CD4-positive, alpha-beta memory T cell (primary cell): ENCODE data around the gene ZIK1. TPM values are rescaled to one million over a fixed set of nuclear protein-coding genes. Genes with fewer than 3 reads are reported as not detected.
A peak's percentile ranks its signal among the peaks of the same experiment; 100 is the strongest.

Experiments used
- CTCF ChIA-PET: fragments of 350-600 bp; sonication (Branson Sonifier 250); formaldehyde crosslinking; loops from one replicate; lab custom pipeline; 2021; ENCODE audit warnings: inconsistent platforms; ENCODE audit not compliant: partially characterized antibody; lab: Charles Lee
- POLR2A ChIA-PET: fragments of 350-600 bp; sonication (Branson Sonifier 250); formaldehyde crosslinking; loops from one replicate; lab custom pipeline; 2021; ENCODE audit not compliant: partially characterized antibody; lab: Charles Lee
- DNase-seq, 5 donors: peaks; one replicate each; pipeline versions ENCODE4 v3.0.0 to v3.0.0-alpha.2; 2020 to 2022; ENCODE audit warnings: mixed read lengths in 1 of 5
- H3K27ac ChIP-seq: one replicate; pipeline ENCODE4 v1.7.0; 2013; ENCODE audit warnings: low read depth, low read length
- H3K27me3 ChIP-seq: 2 replicates; pipeline ENCODE4 v1.7.0; 2013; ENCODE audit warnings: mild to moderate bottlenecking, low read length, moderate library complexity; ENCODE audit not compliant: insufficient read depth
- H3K36me3 ChIP-seq: 2 replicates; pipeline ENCODE4 v1.7.0; 2013; ENCODE audit warnings: mild to moderate bottlenecking, low read length, moderate library complexity; ENCODE audit not compliant: insufficient read depth
- H3K4me1 ChIP-seq: 2 replicates; pipeline ENCODE4 v1.7.0; 2013; ENCODE audit warnings: mild to moderate bottlenecking, low read length, moderate library complexity; ENCODE audit not compliant: insufficient read depth
- H3K4me3 ChIP-seq, 2 donors: one replicate each; pipeline ENCODE4 v1.7.0; 2013; ENCODE audit warnings: low read length in 2 of 2, mild to moderate bottlenecking in 1 of 2
- H3K9me3 ChIP-seq, 2 donors: one replicate each; pipeline ENCODE4 v1.7.0; 2013; ENCODE audit warnings: low read length in 2 of 2, control low read depth in 1 of 2; ENCODE audit not compliant: control insufficient read depth in 1 of 2
- H3K27ac Mint-ChIP-seq, 7 donors: one replicate each; pipeline ENCODE4 v1.8.0; 2020 to 2021; ENCODE audit warnings: mixed read lengths in 7 of 7, mild to moderate bottlenecking in 6 of 7, inconsistent platforms in 3 of 7, moderate library complexity in 3 of 7
- H3K27me3 Mint-ChIP-seq, 2 donors: one replicate each; pipeline ENCODE4 v1.8.0; 2020 to 2021; ENCODE audit warnings: mixed read lengths in 2 of 2
- H3K36me3 Mint-ChIP-seq, 2 donors: one replicate each; pipeline ENCODE4 v1.8.0; 2020 to 2021; ENCODE audit warnings: mixed read lengths in 2 of 2, inconsistent platforms in 1 of 2, mild to moderate bottlenecking in 1 of 2
- H3K4me1 Mint-ChIP-seq, 4 donors: one replicate each; pipeline ENCODE4 v1.8.0; 2020 to 2021; ENCODE audit warnings: mixed read lengths in 4 of 4, mild to moderate bottlenecking in 1 of 4
- H3K4me3 Mint-ChIP-seq, 8 donors: one replicate each; pipeline ENCODE4 v1.8.0; 2020 to 2021; ENCODE audit warnings: mixed read lengths in 8 of 8, mild to moderate bottlenecking in 7 of 8, moderate library complexity in 6 of 8, inconsistent platforms in 3 of 8
- H3K9me3 Mint-ChIP-seq, 8 donors: one replicate each; pipeline ENCODE4 v1.8.0; 2020 to 2021; ENCODE audit warnings: mixed read lengths in 8 of 8, mild to moderate bottlenecking in 5 of 8, inconsistent platforms in 3 of 8, moderate library complexity in 1 of 8
- intact Hi-C: fragments of 100-400 bp; cut with micrococcal nuclease; formaldehyde crosslinking; loops from one replicate; pipeline ENCODE4 v1.15.1; 2023
- polyA plus RNA-seq, 2 donors: library from polyadenylated mRNA; unstranded; fragments of 300-500 nt; fragmentation: Illumina TruSeq; gene quantifications; one replicate each; pipeline ENCODE4 v1.2.3, GENCODE V29; 2021
- total RNA-seq, 2 experiments: library from RNA; stranded (reverse); gene quantifications; one replicate each; pipeline ENCODE4 v1.2.3, GENCODE V29; 2021

The ZIK1 gene
- total and polyA plus RNA-seq, 4 experiments from 2014 or later, result 6.9 to 11.3 (median 9.7) TPM

DNA sequence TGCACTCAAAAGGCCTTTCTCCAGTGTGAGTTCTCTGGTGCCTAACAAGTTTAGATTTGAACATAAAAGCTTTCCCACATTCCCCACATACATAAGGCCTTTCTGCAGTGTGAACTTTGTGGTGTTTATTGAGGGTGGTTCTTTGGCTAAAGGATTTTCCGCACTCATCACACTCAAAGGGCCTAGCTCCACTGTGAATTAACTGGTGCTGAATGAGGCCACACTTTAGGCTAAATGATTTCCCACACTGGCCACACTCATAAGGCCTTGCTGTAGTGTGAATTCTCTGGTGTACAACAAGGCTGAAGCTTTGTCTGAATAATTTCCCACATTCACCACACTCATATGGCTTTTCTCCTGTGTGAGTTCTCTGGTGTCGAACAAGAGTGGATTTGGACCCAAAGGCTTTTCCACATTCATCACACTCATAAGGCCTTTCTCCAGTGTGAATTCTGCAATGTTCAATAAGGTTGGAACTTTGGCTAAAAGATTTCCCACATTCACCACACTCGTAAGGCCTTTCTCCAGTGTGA lies 11.5 kb upstream of the ZIK1 start:
- CTCF ChIA-PET, result no interaction called here
- POLR2A ChIA-PET, result no interaction called here
- Mint-ChIP-seq H3K27me3 (no peaks in the 10 kb centered on the region), H3K9me3 (peaks cover 7 to 94% (median 92%) of the 10 kb centered on the region in 8 donors), H3K4me3 (no peak overlapping the region), H3K27ac (no peak overlapping the region), H3K4me1 (peaks cover 4 to 11% (median 8%) of the 10 kb centered on the region in 4 donors), H3K36me3 (peaks cover 56 to 73% of the 10 kb centered on the region in 2 donors)
- H3K36me3 ChIP-seq, result peaks cover 39% of the 10 kb centered on the region
- H3K27ac ChIP-seq, result no peak overlapping the region
- no peaks in the 10 kb centered on the region for H3K27me3 ChIP-seq
- H3K4me3 ChIP-seq, result no peak overlapping the region
- H3K9me3 ChIP-seq, result peaks cover 2 to 84% of the 10 kb centered on the region in 2 donors
- DNase-seq, result no peak
- intact Hi-C loops, result no loop called here
- H3K4me1 ChIP-seq, result peaks cover 2% of the 10 kb centered on the region

DNA sequence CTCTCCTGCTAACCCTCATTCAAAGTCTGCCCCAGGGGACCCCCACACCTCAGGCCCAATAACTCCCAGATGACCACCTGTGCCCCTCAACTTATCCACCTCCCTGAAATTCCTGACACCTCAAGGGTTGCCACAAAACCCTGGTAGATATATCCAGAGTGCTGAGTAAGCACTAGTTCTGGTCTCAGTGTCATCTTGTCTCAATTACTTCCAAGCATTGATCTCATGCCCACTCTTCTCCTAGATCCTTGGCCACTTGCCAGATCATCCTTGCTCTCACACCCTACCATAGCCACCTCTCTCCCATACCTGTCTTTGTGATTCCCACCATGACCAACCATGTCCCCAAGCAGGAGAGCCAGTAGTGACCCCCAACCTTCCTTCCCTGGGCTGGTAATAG lies 7.3 kb upstream of the ZIK1 start:
- CTCF ChIA-PET, result no interaction called here
- Mint-ChIP-seq H3K27ac (peak overlapping the region in 2 of 7 donors; percentile 37 to 47), H3K36me3 (peaks cover 65 to 66% of the 10 kb centered on the region in 2 donors), H3K4me1 (peaks cover 17 to 34% (median 19%) of the 10 kb centered on the region in 4 donors), H3K27me3 (no peaks in the 10 kb centered on the region), H3K4me3 (peak overlapping the region in 6 of 8 donors; percentile 29 to 67 (median 57)), H3K9me3 (peaks cover 7 to 78% (median 71%) of the 10 kb centered on the region in 8 donors)
- POLR2A ChIA-PET, result interaction anchor here (0.6 to 1.0 kb wide), 2 partner anchors 170 to 405 kb away, joined by 3 read pairs; partner anchors contain the start of gene ZNF776
- Histone ChIP-seq H3K4me3 (no peak overlapping the region), H3K36me3 (peaks cover 39% of the 10 kb centered on the region), H3K4me1 (peaks cover 17% of the 10 kb centered on the region), H3K27ac (no peak overlapping the region), H3K9me3 (peaks cover 0 to 50% of the 10 kb centered on the region in 2 donors), H3K27me3 (no peaks in the 10 kb centered on the region)
- intact Hi-C loops, result no loop called here
- DNase-seq, result no peak

- POLR2A ChIA-PET, result interaction anchor here (0.6 to 1.3 kb wide), 10 partner anchors 12 to 604 kb away, joined by 3 to 7 read pairs (median 4); partner anchors contain the start of genes ZNF134, ZNF274, ZNF329 and ZNF548
- Histone ChIP-seq H3K36me3 (peaks cover 27% of the 10 kb centered on the region), H3K9me3 (peaks cover 0 to 30% of the 10 kb centered on the region in 2 donors), H3K27me3 (no peaks in the 10 kb centered on the region), H3K4me1 (peaks cover 24% of the 10 kb centered on the region), H3K27ac (peak within 1 kb of the TSS; percentile 68), H3K4me3 (peak within 1 kb of the TSS; percentile 53 to 73)
- H3K27ac Mint-ChIP-seq, result peak within 1 kb of the TSS; percentile 78 to 92 (median 86)
- peaks cover 17 to 36% (median 20%) of the 10 kb centered on the region in 4 donors for H3K4me1 Mint-ChIP-seq
- DNase-seq, result peak; percentile 94 to 98 (median 97)
- peaks cover 49% of the 10 kb centered on the region in 2 donors for H3K36me3 Mint-ChIP-seq
- H3K27me3 Mint-ChIP-seq, result no peaks in the 10 kb centered on the region
- CTCF ChIA-PET, result no interaction called here
- peak within 1 kb of the TSS; percentile 84 to 88 (median 88) for H3K4me3 Mint-ChIP-seq
- intact Hi-C loops, result loop anchor here (1.0 to 2.0 kb wide), 11 partner anchors 19 to 576 kb away; partner anchors contain the start of genes TRAPPC2B, ZNF134, ZNF211 and ZNF417
- peaks cover 7 to 65% (median 60%) of the 10 kb centered on the region in 8 donors for H3K9me3 Mint-ChIP-seq
Measured at GRCh38 chr19:57578487-57579205, 5.3 kb upstream of the ZIK1 start, which contains the start of gene ZNF416. ZNF416 (minus strand) TSS chr19:57578911; CDS start chr19:57578704, 207 bp downstream.

- Mint-ChIP-seq H3K9me3 (peaks cover 11 to 65% (median 58%) of the 10 kb centered on the region in 8 donors), H3K4me3 (peak overlapping the region in 6 of 8 donors; percentile 10 to 98 (median 69)), H3K27ac (peak overlapping the region in 1 of 7 donors; percentile 13), H3K36me3 (peaks cover 43 to 44% of the 10 kb centered on the region in 2 donors), H3K27me3 (no peaks in the 10 kb centered on the region), H3K4me1 (peaks cover 14 to 34% (median 22%) of the 10 kb centered on the region in 4 donors)
- H3K4me1 ChIP-seq, result peaks cover 24% of the 10 kb centered on the region
- peak overlapping the region; percentile 43 to 74 for H3K4me3 ChIP-seq
- H3K27me3 ChIP-seq, result no peaks in the 10 kb centered on the region
- ChIA-PET POLR2A (interaction anchor here (0.6 to 2.2 kb wide), 7 partner anchors 16 to 420 kb away, joined by 3 to 12 read pairs (median 3); partner anchors contain the start of genes ZNF134, ZNF530, ZNF551 and ZNF606), CTCF (no interaction called here)
- intact Hi-C loops, result no loop called here
- H3K27ac ChIP-seq, result no peak overlapping the region
- H3K36me3 ChIP-seq, result no peaks in the 10 kb centered on the region
- DNase-seq, result no peak
- peaks cover 4 to 7% of the 10 kb centered on the region in 2 donors for H3K9me3 ChIP-seq
Measured at GRCh38 chr19:57583104-57583520, 833 bp upstream of the ZIK1 start.

GRCh38 chr19:57587529-57587928 lies 3.6 kb downstream of the ZIK1 start:
- Mint-ChIP-seq H3K27ac (no peak overlapping the region), H3K27me3 (no peaks in the 10 kb centered on the region), H3K4me3 (peak overlapping the region in 1 of 8 donors; percentile 3), H3K9me3 (peaks cover 13 to 90% (median 81%) of the 10 kb centered on the region in 8 donors), H3K4me1 (peaks cover 7 to 20% (median 15%) of the 10 kb centered on the region in 4 donors), H3K36me3 (peaks cover 72 to 76% of the 10 kb centered on the region in 2 donors)
- Histone ChIP-seq H3K27ac (no peak overlapping the region), H3K9me3 (peaks cover 10 to 47% of the 10 kb centered on the region in 2 donors), H3K27me3 (no peaks in the 10 kb centered on the region), H3K4me1 (peaks cover 15% of the 10 kb centered on the region), H3K36me3 (peaks cover 18% of the 10 kb centered on the region), H3K4me3 (no peak overlapping the region)
- ChIA-PET CTCF (no interaction called here), POLR2A (no interaction called here)
- no peak for DNase-seq
- intact Hi-C loops, result no loop called here

DNA sequence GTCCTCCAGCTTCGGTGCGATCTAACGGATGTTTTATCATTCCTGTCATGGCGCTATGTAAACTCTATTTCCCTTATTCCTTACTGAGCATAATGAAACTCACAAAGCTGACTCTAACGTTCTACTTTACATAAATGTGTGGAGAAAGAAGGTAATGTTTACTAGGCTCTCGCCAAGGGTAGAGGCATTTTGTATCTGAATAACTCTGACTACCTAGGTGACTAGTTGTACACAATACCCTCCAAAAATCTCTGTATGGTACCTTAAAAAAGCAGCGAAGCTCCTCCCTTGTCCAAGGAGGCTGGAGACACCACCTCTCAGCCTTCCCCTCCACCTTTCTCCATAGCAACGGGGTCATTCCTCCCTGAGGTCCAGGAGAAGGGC lies 15.4 kb downstream of the ZIK1 start:
- DNase-seq, result no peak
- peak overlapping the region; percentile 38 to 76 for H3K4me3 ChIP-seq
- Mint-ChIP-seq H3K27ac (peak overlapping the region; percentile 28 to 93 (median 81)), H3K4me1 (peaks cover 5 to 24% (median 19%) of the 10 kb centered on the region in 4 donors), H3K9me3 (peaks cover 8 to 49% (median 44%) of the 10 kb centered on the region in 8 donors), H3K4me3 (peak overlapping the region; percentile 86 to 93 (median 90)), H3K36me3 (peaks cover 38% of the 10 kb centered on the region in 2 donors), H3K27me3 (peaks cover 0 to 3% of the 10 kb centered on the region in 2 donors)
- peak overlapping the region; percentile 40 for H3K27ac ChIP-seq
- peaks cover 0 to 11% of the 10 kb centered on the region in 2 donors for H3K9me3 ChIP-seq
- ChIA-PET POLR2A (interaction anchor here (0.7 to 2.1 kb wide), 5 partner anchors 15 to 403 kb away, joined by 3 to 8 read pairs (median 3); partner anchors contain the start of genes ZIK1, ZNF134, ZNF211 and ZNF606), CTCF (no interaction called here)
- H3K27me3 ChIP-seq, result no peaks in the 10 kb centered on the region
- intact Hi-C loops, result loop anchor here (1.0 kb wide), 2 partner anchors 15 kb away; partner anchors contain the start of genes ZIK1 and ZNF134
- H3K4me1 ChIP-seq, result peaks cover 16% of the 10 kb centered on the region
- peaks cover 6% of the 10 kb centered on the region for H3K36me3 ChIP-seq
